ENCODE results near the gene PCSK5.

The PCSK5 gene

DNA sequence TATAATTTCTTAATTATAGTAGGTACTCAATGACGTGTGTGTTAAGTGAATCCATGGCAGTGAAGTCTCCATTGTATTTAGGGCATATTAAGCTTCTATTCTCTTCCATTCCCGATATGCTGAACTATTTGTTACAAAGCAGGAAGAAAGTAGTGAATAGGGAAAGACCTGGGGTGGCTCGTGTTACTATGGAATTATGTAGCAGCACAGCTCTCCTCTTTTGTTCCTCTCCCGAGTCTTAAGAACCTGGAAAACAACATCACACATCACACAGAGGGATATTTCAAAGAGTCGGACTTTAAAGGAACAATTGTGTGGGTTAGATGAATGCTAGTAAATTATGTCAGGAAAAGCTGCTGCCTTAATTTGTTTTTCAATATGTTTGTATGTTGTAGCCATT, 131.8 kb downstream of the PCSK5 start:
- no peak overlapping the region for H3K27ac ChIP-seq
- H3K4me2 ChIP-seq = no peak overlapping the region
- H3K9me3 ChIP-seq (replicated peaks in 1 of 11) = no peaks in the 10 kb centered on the region
- H3K4me3 ChIP-seq = no peak overlapping the region
- no peak for TF ChIP-seq Cebpa-rat (IDR thresholded peaks at IDR 0.05)
- H3K36me3 ChIP-seq = no peaks in the 10 kb centered on the region
- no peak overlapping the region for H3K9ac ChIP-seq
- H4K20me1 ChIP-seq = no peaks in the 10 kb centered on the region
- peaks cover 0 to 13% (median 7%) of the 10 kb centered on the region in 10 experiments; a peak in 16 of 20 replicates for H3K4me1 ChIP-seq
- H3K27me3 ChIP-seq = no peaks in the 10 kb centered on the region

DNA sequence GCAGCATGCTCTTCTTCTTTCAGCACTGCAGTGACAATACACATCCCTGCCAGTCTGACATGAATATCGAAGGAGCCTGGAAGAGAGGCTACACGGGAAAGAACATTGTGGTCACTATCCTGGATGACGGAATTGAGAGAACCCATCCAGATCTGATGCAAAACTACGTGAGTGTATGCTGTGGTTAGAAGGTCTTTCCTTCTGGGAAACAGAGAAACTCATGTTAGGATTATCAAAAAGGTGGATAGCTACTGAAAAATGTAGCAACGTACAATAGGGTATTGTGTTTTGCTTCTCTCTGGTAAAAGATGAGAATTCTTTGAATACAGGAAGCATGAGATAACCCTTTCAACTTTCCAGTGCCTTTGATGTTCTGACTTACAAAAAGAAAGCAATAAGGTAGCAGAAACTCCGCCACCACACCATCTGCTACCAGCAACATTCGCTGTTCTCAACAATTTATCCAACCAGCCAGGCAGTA, 133.3 kb downstream of the PCSK5 start:
- Histone ChIP-seq H3K4me2 (no peak overlapping the region), H3K4me3 (no peak overlapping the region), H3K36me3 (no peaks in the 10 kb centered on the region), H3K27ac (no peak overlapping the region), H4K20me1 (no peaks in the 10 kb centered on the region), H3K9ac (no peak overlapping the region), H3K4me1 (peaks cover 0 to 23% (median 16%) of the 10 kb centered on the region in 10 experiments; a peak in 15 of 20 replicates), H3K9me3 (replicated peaks in 1 of 11) (peaks cover 0 to 4% (median 0%) of the 10 kb centered on the region in 11 experiments; a peak in 1 of 22 replicates), H3K27me3 (no peaks in the 10 kb centered on the region)
- no peak for TF ChIP-seq Cebpa-rat (IDR thresholded peaks at IDR 0.05)

DNA sequence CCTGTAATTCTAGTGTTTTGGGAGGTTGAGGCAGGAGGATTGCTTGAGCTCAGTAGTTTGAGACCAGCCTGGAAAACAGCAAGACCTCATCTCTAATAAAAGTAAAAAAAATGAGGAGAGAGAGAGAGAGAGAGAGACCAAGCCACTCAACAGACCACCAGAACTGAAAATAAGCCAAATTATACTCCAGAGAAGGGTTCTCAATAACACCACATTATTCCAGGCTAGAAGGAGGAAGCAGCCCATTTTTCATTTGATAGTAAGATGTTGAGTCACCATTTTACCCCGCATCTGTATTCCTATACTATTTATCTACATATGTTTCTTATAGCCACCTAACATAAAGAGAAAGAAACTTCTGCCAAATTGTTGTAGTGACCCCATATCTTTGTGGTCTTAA, 134.8 kb downstream of the PCSK5 start:
- no peak overlapping the region for H3K4me3 ChIP-seq
- H3K9ac ChIP-seq = no peak overlapping the region
- H3K9me3 ChIP-seq (replicated peaks in 1 of 11) = peaks cover 0 to 7% (median 0%) of the 10 kb centered on the region in 11 experiments; a peak in 1 of 22 replicates
- TF ChIP-seq Cebpa-rat (IDR thresholded peaks at IDR 0.05) = no peak
- no peaks in the 10 kb centered on the region for H3K36me3 ChIP-seq
- peaks cover 0 to 22% (median 16%) of the 10 kb centered on the region in 10 experiments; a peak in 15 of 20 replicates for H3K4me1 ChIP-seq
- H3K4me2 ChIP-seq = no peak overlapping the region
- no peak overlapping the region for H3K27ac ChIP-seq
- no peaks in the 10 kb centered on the region for H3K27me3 ChIP-seq
- no peaks in the 10 kb centered on the region for H4K20me1 ChIP-seq

DNA sequence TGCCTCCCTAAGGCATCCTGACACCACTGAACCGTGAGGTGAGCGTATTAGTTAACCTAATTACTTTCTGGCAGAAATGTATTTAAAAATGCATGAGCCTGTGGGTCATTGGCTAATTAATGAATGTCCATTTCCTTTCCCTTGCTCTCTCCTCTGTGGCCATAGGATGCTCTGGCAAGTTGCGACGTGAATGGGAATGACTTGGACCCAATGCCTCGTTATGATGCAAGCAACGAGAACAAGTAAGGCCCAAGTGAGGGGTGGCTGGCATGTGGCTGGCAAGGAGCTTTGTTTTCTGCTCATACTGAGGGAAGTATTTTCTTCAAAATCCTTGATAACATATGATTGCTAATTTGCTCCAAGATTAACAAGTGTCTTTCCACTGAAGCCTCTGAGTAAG, 136.3 kb downstream of the PCSK5 start:
- no peak overlapping the region for H3K27ac ChIP-seq
- H3K4me3 ChIP-seq = no peak overlapping the region
- H3K27me3 ChIP-seq = no peaks in the 10 kb centered on the region
- no peaks in the 10 kb centered on the region for H3K36me3 ChIP-seq
- peaks cover 0 to 14% (median 0%) of the 10 kb centered on the region in 11 experiments; a peak in 1 of 22 replicates for H3K9me3 ChIP-seq (replicated peaks in 1 of 11)
- no peak for TF ChIP-seq Cebpa-rat (IDR thresholded peaks at IDR 0.05)
- peaks cover 0 to 17% (median 13%) of the 10 kb centered on the region in 10 experiments; a peak in 15 of 20 replicates for H3K4me1 ChIP-seq
- H4K20me1 ChIP-seq = no peaks in the 10 kb centered on the region
- peak overlapping the region in 7 of 11 experiments; percentile 37 to 64 (median 59); a peak in 13 of 22 replicates for H3K4me2 ChIP-seq
- no peak overlapping the region for H3K9ac ChIP-seq

DNA sequence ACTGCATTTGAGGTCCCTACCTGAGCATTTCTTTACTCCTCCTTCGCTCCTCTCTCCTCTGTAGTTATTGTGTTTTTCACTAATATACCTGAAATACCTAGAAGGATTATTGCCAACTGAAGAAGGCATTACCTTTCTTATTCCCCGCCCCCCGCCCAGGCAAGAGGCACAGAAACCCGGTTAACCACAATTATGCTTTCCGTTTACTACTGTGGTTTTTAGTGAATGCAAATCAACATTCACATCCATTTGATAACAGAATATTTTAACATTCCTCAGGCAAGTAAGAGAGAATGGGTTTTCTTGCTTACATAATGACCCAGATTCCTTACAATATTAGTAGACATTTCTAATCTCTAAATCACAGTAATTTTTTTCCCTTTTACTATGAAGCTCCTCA, 136.9 kb downstream of the PCSK5 start:
- H3K27ac ChIP-seq = no peak overlapping the region
- peaks cover 0 to 17% (median 13%) of the 10 kb centered on the region in 10 experiments; a peak in 15 of 20 replicates for H3K4me1 ChIP-seq
- H3K9ac ChIP-seq = no peak overlapping the region
- H3K27me3 ChIP-seq = no peaks in the 10 kb centered on the region
- no peak overlapping the region for H3K4me3 ChIP-seq
- peak overlapping the region in 9 of 11 experiments; percentile 24 to 64 (median 55); a peak in 17 of 22 replicates for H3K4me2 ChIP-seq
- H3K36me3 ChIP-seq = no peaks in the 10 kb centered on the region
- H4K20me1 ChIP-seq = no peaks in the 10 kb centered on the region
- H3K9me3 ChIP-seq (replicated peaks in 1 of 11) = peaks cover 0 to 14% (median 0%) of the 10 kb centered on the region in 11 experiments; a peak in 1 of 22 replicates
- TF ChIP-seq Cebpa-rat (IDR thresholded peaks at IDR 0.05) = no peak

DNA sequence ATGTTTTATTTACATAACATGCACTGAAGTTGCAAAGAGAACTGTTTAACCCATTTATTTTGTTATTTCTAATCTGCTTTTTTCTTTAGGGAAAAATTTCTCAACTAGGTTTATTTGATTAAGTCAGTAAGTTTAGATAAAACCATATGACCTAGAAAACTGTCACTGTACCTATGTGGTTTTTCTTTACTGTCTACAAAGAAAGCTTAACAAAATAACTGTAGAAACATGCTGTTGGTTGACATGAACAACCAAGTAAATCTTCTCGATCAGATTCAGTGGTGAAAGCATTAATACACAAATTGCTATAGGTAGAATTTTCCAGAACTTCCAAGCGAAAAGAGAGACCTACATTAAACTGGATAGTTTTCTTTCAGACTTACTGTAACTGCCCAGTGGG, 137.4 kb downstream of the PCSK5 start:
- H3K9me3 ChIP-seq (replicated peaks in 1 of 11) = peaks cover 0 to 14% (median 0%) of the 10 kb centered on the region in 11 experiments; a peak in 1 of 22 replicates
- peaks cover 0 to 17% (median 13%) of the 10 kb centered on the region in 10 experiments; a peak in 15 of 20 replicates for H3K4me1 ChIP-seq
- no peaks in the 10 kb centered on the region for H3K27me3 ChIP-seq
- no peak overlapping the region for H3K4me3 ChIP-seq
- no peaks in the 10 kb centered on the region for H4K20me1 ChIP-seq
- no peak overlapping the region for H3K9ac ChIP-seq
- peak overlapping the region in 6 of 11 experiments; percentile 37 to 64 (median 60); a peak in 10 of 22 replicates for H3K4me2 ChIP-seq
- no peak for TF ChIP-seq Cebpa-rat (IDR thresholded peaks at IDR 0.05)
- H3K27ac ChIP-seq = no peak overlapping the region
- no peaks in the 10 kb centered on the region for H3K36me3 ChIP-seq

DNA sequence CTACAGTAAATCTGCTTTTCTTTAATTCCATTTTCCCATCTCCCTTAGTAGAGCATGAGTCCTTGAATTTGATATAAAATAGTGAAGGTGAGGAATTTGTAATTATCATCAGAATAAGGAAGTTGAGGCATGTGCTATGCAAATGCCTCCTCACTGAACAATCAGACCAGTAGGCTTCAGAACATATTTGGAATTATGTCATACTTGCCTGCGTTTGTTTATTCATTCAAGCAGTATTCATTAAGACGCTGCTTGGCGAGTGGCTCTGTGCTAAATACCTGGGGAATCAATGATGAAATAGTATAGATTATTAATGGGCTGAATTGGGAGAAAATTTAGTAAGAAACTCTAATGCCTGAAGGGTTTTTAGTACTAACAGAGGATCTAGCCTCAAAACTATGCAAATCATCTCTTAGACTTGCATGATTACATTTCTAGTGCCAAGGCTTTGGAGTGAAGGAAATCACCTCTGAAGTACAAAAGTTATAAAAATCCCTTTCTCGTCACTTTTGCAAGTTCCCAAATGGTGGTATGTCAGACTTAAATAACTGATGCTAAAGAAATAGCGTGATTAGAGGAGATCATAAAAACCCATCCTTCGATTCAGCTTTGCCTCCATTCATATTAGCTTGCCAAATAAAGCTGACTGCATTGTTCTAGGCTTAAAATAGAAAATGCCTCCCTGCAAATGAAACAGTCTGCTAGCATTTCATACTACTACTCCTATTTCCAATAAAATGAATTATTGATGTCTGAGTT, 141.7 kb downstream of the PCSK5 start:
- Histone ChIP-seq H3K9ac (no peak overlapping the region), H4K20me1 (no peaks in the 10 kb centered on the region), H3K4me3 (no peak overlapping the region), H3K36me3 (no peaks in the 10 kb centered on the region), H3K4me2 (no peak overlapping the region), H3K27ac (no peak overlapping the region), H3K27me3 (no peaks in the 10 kb centered on the region), H3K4me1 (peaks cover 0 to 12% (median 10%) of the 10 kb centered on the region in 10 experiments; a peak in 15 of 20 replicates), H3K9me3 (replicated peaks in 1 of 11) (peaks cover 0 to 14% (median 0%) of the 10 kb centered on the region in 11 experiments; a peak in 1 of 22 replicates)
- TF ChIP-seq Cebpa-rat (IDR thresholded peaks at IDR 0.05) = no peak

DNA sequence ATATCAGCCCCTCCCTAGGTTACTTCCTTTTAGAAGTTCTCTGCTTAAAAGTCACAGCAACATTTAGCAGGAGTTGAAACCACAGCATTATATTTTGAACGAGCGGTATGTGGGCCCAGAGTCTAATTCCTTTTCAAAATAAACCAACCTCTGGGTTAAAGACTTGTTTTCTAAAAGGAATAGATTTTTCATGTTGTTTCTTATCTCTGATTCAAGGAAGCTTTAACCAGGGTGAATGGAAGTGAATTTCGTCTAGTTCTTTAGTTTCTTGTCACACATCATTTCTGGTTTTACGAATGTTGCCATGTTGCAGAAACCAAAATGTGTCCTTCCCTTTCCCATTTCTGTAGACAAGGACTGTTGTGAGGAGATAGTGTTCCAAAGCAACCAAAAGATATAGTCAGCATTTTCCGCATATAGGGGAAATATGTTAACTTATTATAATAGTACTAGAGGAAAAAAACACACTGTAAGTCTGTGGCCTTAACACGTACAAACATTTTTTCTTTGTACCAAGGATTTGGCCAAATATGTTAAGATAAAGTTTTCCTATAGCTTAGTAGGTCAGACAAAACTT, 142.4 kb downstream of the PCSK5 start:
- H3K4me1 ChIP-seq = peaks cover 0 to 6% (median 3%) of the 10 kb centered on the region in 10 experiments; a peak in 10 of 20 replicates
- TF ChIP-seq Cebpa-rat (IDR thresholded peaks at IDR 0.05) = no peak
- H3K4me3 ChIP-seq = no peak overlapping the region
- H3K4me2 ChIP-seq = no peak overlapping the region
- H4K20me1 ChIP-seq = no peaks in the 10 kb centered on the region
- H3K36me3 ChIP-seq = no peaks in the 10 kb centered on the region
- no peak overlapping the region for H3K27ac ChIP-seq
- peaks cover 0 to 14% (median 0%) of the 10 kb centered on the region in 11 experiments; a peak in 1 of 22 replicates for H3K9me3 ChIP-seq (replicated peaks in 1 of 11)
- no peak overlapping the region for H3K9ac ChIP-seq
- H3K27me3 ChIP-seq = no peaks in the 10 kb centered on the region

DNA sequence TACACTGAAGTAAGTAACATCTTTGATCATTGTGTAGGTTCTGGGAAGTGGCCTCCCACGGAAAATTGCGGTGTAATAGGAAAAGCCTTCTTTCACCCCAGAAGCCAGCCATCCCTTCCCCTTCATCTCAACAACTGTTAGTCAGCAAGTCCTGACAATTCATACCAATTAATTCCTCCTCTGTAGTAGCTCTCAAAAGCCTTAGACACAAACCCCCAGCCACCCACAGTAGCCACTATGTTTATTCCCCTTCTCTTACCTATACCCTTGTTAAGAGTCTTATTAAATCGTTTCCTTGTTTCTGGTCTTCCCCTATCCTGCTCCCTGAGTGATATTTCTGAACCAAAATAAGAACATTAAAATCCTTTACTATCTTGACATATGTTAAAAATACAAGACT, 143.6 kb downstream of the PCSK5 start:
- no peaks in the 10 kb centered on the region for H3K36me3 ChIP-seq
- H3K9ac ChIP-seq = no peak overlapping the region
- no peak overlapping the region for H3K4me3 ChIP-seq
- TF ChIP-seq Cebpa-rat (IDR thresholded peaks at IDR 0.05) = no peak
- H3K27ac ChIP-seq = no peak overlapping the region
- peaks cover 0 to 7% (median 0%) of the 10 kb centered on the region in 11 experiments; a peak in 1 of 22 replicates for H3K9me3 ChIP-seq (replicated peaks in 1 of 11)
- no peaks in the 10 kb centered on the region for H3K27me3 ChIP-seq
- H3K4me2 ChIP-seq = no peak overlapping the region
- H3K4me1 ChIP-seq = peaks cover 0 to 8% (median 0%) of the 10 kb centered on the region in 10 experiments; a peak in 2 of 20 replicates
- no peaks in the 10 kb centered on the region for H4K20me1 ChIP-seq
